GM19467 (cell line): ENCODE results near the gene EYA3.

ENCODE experiments used
- ATAC-seq: cut with Tn5 transposase; IDR thresholded peaks from one replicate; pipeline ENCODE4 v1.9.1; 2021; ENCODE audit warnings: mild to moderate bottlenecking, moderate library complexity; ENCODE audit not compliant: unreplicated experiment

EYA3 gene

DNA sequence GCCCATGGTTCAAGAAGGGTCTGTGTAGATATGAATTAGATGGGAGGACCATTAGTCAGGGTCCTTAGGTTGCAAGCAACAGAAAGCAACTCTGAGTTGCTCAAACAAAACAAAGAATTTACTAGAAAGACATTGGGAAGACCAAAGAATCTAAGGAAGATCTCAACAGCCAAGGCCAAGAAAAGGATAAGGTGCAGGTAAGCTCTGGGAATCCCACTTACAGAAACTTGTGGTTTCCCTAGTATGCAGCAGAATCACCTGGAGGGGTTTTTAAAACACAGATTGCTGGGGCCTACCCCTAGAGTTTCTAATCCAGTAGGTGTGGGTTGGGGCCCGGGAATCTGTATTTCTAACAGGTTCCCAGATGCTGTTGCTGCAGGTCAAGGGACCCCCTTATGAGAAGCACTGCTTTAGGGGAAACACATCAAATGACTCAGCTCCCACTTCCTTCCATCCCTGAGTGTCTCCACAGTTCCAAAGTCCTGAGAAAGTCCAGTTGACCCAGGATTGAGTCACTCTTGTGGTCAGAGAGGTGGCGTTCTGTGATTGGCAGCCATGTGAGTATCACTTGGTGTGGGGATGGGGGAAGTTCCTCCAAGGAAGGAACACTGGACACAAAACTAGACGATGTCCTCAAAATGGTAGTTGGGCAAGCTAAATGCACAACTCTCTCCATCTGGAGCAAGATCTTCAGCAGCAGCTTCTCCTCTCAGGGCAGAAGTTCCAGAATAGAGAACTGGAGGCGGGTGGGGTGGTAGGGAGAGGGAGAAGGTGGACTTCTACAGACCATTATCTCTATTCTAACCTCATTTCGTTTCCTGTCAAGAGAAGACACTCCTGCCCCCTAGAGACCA is 24.2 kb upstream of the EYA3 start:
- no peak for ATAC-seq

DNA sequence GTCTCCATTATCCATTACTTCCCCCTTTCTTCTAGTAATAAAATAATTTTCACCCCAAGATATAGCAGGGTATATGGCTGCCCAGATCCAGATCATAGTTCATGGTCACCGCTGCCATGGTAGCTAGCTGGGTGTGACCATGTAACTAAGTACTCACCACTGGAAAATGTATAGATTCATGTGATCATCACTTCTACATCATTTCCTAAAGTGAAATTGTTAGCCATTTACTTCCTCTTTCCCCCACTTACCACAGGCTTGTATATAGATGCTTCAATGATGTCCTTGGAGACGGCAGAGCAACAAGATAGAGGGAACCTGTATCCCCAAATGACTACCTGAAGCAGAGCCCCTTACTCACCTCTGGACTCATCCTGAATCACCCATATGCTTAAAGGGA is 22.7 kb upstream of the EYA3 start:
- no peak for ATAC-seq

DNA sequence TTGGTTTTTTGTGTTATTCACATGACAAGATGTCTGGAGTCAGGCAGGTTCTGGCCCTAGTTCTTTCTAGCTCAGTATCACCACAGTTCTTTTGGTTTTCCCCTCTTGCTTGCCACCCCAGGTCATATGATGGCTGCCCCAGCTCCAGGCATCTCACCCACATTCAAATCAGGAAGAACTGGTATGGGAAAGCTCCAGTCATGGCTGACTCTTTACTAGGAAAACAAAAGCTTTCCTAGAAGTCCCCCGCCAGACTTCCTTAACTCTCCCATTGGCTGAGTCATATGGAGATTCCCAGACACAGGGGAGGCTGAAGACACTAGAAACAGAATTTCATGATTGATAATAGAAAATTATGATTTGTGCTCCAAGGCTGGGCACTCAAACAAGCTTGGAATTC is 22.1 kb upstream of the EYA3 start:
- no peak for ATAC-seq

DNA sequence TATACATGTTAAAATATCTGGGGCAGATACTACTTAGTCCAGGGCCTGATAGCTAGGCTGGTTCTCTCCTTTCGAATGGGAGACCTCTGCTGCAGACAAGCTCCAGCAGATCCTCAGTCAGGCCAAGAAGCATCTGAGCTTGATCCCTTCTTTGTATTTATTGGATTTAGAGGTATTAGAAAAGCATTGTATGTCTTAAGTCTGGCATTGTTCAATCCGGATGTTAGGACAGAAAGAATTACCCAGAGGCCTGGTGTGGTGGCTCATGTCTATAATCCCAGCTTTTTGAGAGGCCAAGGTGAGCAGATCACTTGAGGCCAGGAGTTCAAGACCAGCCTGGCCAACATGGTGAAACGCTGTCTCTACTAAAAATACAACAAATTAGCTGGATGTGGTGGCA is 21.2 kb upstream of the EYA3 start:
- no peak for ATAC-seq

DNA sequence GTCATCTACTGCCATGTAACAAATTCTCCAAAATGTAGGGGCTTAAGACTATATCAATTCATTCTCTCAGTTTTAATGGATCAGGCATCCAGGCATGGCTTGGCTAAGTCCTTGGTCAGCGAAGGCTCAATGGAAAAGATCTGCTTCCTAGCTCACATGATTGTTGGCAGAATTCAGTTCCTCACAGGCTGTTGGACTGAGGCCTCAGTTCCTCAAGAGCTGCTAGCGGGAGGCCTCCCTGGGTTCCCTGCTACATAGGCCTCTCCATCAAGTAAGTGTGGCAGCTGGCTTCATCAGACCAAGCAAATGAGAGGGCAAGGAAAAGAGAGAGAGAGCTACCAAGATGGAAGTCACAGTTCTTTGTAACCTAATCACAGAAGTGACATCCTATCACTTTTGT is 19.6 kb upstream of the EYA3 start:
- no peak for ATAC-seq

DNA sequence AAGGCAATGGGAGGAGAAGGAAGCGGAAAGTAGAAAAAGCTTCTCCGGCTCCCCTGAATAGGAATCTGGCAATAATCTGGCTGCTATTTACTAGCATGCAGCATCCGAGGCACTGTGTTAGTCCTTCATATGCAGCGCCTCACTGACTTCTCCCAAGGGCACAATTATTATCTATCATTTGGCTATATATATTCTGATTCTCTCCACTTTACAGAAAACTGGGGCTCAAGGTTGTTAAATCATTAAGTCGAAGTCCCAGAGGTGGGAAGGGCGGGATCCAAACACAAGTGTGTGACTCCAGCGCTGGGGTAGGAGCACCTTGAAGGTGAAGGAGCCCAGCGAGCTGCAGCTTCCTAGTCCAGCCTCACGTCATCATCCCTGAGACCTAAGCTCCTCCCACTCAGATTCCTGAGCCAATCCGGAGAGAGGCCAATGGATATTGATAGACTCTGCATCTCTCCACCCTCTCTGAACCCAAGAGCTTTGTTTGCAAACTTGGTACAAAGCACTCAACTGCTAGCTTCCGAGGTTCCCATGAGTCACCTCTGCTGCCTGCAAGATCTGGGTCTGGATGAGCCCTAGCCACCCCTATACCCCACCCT is 16.6 kb upstream of the EYA3 start:
- ATAC-seq = no peak

DNA sequence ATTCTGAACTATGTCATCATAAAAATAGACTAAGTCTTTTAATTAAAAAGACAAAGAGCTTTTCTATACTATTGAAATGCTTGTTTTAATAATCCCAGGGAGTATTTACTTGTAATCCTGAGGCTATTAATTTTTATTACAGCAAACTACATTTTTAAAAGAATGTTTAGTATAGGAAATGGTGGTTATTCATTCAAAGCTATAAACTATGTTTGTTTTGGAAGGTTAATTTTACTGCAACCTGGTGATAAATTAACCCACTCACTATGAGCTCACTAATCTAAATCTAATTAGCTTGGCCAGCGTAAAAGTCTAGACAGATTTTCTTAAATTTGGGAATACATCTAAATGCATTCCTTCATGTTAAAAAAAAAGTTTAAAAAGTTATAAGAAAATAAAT is 13.8 kb upstream of the EYA3 start:
- ATAC-seq = no peak

DNA sequence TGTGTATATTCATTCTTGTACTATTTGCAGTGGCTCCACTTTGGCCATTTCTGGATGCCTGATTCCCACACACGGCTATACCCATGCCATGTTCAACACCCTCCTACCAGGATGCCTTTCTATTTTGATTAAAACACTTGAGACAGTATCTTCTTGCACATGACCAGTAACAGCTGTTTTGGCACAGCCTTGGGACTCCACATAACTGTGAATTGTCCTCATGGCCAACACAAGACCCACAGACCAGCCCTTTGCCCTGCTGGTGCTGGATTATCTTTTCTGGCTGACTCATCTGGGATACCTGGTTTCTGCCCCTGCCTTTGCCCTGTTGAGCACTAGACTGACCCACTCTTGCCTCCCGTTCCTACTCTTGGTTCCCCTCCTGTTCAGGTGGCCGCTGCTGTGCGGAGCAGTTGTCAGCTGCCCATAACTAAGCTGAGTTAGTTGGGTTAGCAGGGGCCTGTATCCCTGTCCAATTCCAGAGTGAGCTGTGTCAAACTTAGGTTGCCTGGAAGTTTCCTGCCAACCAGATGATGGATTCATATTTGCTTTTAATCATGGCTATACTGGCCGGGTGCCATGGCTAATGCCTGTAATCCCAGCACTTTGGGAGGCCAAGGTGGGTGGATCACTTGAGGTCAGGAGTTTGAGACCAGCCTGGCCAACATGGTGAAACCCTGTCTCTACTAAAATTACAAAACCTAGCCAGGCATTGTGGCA is 10.8 kb upstream of the EYA3 start:
- no peak for ATAC-seq

DNA sequence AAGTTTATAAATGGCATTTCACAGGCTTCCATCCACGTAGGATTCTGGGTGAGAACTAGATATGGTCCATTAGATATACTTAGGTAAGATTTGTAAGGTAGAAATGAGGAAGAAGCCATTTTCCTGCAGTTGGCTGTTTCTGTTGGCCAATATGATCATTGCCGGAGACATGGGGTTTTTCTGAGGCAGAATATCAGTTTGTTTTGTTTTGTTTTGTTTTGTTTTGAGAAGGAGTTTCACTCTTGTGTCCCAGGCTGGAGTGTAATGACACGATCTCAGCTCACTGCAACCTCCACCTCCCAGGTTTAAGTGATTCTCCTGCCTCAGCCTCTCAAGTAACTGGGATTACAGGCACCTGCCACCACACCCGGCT is 8.7 kb upstream of the EYA3 start:
- ATAC-seq = no peak

DNA sequence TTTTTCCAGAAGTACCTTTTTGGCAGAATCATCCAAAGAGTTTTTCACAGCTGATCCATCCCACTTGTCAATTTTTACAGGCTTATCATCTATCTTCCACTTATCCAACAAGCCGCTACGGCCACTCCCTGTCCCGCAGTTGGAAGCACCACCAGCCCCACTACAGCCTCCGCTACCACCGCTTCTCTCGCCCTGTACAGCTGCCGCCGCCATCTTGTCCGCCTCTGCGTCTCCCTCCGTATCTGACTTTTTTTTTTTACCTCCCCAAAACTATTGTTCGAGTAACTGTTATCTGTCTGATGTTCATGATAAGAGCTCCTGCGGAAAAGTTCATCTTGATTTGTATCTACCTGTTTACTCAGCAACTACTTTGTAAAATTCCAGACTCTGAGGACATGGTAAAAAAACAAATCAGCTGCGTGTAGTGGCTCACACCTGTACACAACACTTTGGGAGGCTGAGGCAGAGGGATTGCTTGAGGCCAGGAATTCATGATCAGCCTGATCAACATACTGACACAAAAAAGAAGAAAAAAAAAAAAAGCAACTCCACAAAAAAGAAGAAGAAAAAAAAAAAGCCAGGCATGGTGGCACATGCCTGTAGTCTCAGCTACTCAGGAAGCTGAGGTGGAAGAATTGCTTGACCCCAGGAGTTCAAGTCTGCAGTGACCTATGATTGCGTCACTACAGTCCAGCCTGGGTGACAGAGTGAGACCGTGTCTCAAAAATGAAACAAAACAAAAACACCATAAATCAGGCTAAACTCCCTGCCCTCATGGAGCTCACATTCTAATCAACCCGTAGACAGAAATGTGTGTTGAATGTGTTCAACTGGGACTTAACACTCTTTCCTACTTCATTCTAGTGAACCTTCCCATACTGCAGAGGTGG is 8.0 kb upstream of the EYA3 start:
- no peak for ATAC-seq

DNA sequence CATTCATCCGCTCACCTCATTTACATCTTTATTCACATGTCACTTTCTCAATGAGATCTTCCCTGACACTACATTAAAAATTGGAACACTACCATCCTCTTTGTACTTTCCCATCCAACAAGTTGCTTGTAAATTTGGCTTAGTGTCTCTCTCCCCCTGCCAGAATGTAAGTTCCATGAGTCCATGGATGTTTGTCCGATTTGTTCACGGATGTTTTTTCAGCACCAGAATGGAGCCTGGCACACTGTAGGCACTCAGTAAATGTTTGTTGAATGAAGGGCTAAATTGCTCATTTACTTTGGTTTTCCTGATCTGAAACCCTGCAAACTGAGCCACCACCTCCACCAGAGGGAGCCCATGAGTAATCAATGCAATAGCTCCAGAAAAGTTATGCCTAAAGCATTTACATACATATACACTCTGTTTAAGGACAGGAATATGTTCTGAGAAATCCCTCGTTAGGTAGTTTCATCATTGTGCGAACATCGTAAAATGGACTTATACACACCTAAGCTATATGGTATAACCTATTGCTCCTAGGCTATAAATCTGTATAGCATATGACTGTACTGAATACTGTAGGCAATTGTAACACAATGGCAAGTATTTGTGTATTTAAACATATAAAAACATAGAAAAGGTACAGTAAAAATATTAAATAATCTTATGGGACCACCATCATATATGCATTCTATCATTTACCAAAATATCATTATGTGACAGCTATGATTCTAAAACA is 2.8 kb upstream of the EYA3 start:
- no peak for ATAC-seq

DNA sequence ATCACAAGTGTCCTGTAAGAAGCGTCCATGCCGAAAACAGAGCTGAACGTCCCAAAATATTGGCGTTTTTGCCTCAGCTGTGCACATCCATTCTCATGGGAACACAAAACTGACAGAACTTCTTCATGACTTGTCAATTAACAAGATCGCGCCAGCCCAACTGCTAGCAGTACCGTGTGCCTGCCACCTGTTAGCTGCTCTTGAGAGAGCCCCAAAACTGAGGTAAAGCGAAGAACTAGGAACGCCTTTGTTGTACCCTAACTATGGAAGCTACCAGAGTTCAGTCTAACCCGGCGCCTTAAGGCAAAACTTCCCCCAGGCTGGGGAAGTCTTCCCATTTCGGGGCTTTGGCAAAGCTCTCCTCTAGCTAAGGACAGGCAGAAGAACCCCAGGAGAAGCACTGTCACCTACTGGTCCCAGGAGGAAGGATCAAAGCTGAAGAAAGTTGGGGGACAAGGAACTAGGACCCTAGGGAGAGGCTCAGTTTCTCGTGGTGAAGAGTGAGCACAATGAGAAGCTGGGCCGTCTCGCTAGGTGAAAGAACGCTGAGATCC is 719 bp downstream of the EYA3 start:
- ATAC-seq = no peak

DNA sequence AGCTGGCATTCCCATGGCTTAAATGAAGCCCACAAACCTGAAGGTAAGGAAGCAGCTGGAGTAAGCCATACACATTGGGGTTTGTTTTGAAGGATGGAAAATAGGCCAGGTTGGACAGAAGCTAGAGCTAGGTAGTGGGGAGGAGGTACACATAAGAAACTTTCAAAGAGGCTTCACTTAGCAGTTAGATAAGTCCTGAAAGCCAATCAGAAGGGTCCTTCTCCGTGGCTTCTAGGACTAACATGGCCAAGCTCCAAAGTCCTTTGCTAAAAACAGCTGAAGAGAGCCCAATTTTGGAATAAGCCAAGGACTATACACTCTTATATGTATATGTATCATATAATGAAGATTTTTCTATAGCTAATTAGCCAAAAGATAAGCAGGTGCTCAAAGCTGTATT is 1.8 kb downstream of the EYA3 start:
- ATAC-seq = no peak

DNA sequence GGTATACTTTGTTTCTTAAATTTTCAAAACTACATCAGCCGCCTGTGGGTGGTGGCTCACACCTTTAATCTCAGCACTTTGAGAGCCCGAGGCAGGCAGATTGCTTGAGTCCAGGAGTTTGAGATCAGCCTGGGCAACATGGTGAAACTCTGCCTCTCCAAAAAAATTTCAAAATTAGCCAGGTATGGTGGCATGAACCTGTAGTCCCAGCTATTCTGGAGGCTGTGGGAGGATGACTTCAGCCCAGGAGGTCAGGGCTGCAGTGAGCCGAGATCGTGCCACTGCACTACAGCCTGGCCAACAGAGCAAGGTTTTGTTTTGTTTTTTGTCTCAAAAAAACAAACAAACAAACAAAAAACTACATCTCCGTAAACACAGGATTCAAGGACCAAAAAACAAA is 3.3 kb downstream of the EYA3 start:
- ATAC-seq = no peak

DNA sequence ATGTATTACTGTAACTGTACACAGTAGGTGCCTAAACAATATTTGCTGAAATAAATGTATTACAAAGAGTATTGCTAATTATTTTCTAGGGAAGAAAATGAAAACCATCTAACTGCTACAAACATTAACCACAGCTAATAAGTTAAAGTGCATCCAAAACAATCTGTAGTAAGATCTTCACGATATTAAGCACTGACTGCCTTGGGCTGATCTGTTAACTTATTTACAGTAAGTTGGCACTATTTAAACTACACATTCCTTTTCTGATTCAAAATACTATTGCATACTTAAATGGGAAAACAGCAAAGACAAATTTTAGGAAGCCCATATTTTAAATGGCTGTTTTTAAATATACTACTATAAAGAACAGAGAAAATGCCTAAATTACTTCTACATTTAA is 4.5 kb downstream of the EYA3 start:
- ATAC-seq = no peak

DNA sequence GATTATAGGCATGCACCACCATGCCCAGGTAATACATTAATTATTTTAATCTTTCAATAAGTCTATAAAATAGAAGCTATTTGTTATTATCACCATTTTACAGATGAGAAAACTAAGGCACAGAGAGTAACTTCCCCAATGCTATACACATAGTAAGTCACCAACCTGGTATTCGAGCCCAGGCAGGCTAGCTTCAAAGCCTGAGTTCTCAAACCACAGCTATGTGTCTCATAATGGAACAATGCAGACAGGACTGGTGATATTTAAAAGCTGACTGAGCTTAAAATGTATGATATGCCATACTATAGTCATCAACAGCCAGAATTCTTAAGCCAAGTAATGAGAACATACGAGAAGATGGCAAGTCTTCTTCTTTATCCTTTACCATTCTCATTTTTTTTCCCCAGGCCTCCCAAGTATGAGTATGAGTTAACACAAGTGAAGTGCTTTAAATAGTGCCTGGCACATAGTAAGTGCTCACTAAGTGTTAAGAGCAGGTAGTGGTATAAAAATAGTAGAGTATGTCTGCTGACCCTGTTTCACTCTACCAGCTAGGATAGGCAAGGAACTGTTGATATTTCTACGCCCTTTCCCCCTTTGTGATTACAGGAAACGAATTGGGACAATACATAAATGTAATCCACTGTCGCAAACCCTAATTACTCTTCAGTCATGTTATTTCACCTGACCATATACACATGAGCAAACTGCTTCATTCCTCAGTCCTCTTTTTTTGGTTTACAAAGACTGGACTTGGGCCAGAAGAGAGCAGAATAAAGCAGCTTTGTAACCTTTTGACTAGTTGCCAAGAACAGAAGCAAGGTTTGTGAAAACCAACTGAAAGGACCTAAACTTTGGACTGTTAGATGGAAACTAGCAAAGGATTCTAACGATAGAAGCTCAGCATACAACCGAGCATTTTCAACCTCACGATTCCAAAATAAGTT is 9.5 kb downstream of the EYA3 start:
- ATAC-seq = no peak

DNA sequence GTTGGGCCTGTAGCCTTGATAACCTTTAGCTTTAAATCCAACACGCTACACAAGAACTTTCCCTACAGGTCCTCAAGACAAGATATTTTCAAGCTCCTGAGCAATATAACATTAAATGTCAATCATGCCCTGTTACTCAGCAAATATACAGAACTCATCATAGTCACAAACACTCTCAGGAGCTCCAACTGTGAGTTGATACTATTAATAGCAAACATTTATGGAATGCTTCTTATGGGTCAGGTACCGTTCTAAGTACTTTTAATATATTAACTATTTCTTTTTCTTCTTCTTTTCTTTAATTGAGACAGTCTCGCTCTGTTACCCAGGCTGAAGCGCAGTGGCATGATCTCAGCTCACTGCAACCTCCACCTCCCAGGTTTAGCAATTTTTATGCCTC is 10.1 kb downstream of the EYA3 start:
- ATAC-seq = no peak

DNA sequence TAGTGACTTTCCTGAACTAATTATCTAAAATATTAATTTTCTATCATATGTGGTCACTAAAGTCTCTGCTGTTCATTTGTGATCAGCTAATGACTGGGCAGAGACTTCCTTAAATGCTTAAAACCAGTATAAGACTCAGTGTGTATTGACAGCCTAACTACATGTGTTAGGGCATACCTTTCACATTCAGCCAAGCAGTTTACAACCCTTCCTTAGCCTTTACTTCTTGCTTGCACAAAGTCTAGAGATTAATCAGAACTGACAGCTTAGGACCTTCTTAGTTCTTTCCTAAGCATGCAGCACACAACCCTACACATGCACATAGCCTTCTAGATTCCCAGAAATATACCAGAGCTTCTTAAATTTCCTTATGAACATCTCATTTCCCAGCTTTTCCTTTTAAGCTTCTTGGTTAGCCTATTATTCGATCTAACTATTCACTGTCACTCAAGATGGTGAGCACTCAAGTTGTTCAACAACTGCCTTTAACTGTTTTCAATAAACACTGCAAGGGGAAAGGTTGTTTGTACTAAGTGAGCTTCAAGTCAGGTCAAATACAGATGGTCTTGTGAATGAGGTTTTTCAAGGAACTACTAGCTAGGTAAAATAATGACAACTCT is 13.4 kb downstream of the EYA3 start:
- ATAC-seq = no peak

DNA sequence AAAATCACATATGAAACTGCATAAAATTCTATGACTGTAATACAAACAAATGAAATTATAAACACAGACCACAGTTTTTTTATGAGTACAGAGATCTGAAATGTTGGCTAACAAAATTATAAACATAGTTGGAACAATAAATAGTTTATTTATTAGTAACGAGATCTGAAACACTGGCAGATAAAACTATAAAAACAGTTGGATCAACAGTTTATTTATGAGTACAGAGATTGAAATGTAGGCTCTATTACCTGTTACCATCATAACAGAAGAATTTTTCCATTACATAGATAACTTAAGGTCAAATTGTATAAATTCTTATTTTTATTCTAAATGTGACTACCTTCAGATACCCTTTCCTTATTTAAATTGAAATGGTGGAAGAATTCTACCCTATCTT is 14.5 kb downstream of the EYA3 start:
- no peak for ATAC-seq
